CD4-positive, CD25-positive, alpha-beta regulatory T cell (primary cell): ENCODE results near the gene LGALS9C. TPM values are rescaled to one million over a fixed set of nuclear protein-coding genes. Genes with fewer than 3 reads are reported as not detected.
"Not testable (repeated sequence)": the region's sequence is repeated elsewhere in the genome, so short reads cannot be mapped to it uniquely, and the experiment has no call there.

ENCODE experiments used
- ATAC-seq, 2 donors: fragments of 150-1000 bp; cut with Tn5 transposase; one replicate each; pipeline ENCODE4 v1.10.0; 2021; ENCODE audit warnings: low read depth in 2 of 2, moderate number of reproducible peaks in 2 of 2, moderate library complexity in 1 of 2
- DNase-seq, 3 donors: peaks; one replicate each; pipeline versions ENCODE4 v3.0.0 to v3.0.0-alpha.2; 2012 to 2022; ENCODE audit warnings: mixed read lengths in 1 of 3
- H3K27ac ChIP-seq: one replicate; pipeline ENCODE4 v1.7.0; 2013; ENCODE audit warnings: mild to moderate bottlenecking, low read length; ENCODE audit not compliant: insufficient read depth, poor library complexity, severe bottlenecking
- H3K27me3 ChIP-seq: one replicate; pipeline ENCODE4 v1.7.0; 2013; ENCODE audit warnings: low read length; ENCODE audit not compliant: control insufficient read depth, insufficient read depth
- H3K36me3 ChIP-seq: one replicate; pipeline ENCODE4 v1.7.0; 2013; ENCODE audit warnings: mild to moderate bottlenecking, low read length, moderate library complexity; ENCODE audit not compliant: control insufficient read depth, insufficient read depth
- H3K4me1 ChIP-seq: 2 replicates; pipeline ENCODE4 v1.7.0; 2013; ENCODE audit warnings: mild to moderate bottlenecking, low read length; ENCODE audit not compliant: insufficient read depth, control insufficient read depth, poor library complexity, severe bottlenecking
- H3K4me3 ChIP-seq: one replicate; pipeline ENCODE4 v1.7.0; 2013; ENCODE audit warnings: low read depth, mild to moderate bottlenecking, low read length, moderate library complexity
- H3K9me3 ChIP-seq, 2 experiments: 1 replicate in 1 of 2; 2 replicates in 1 of 2; pipeline ENCODE4 v1.7.0; 2013; ENCODE audit warnings: low read length in 2 of 2, mild to moderate bottlenecking in 1 of 2, moderate library complexity in 1 of 2; ENCODE audit not compliant: control insufficient read depth in 2 of 2
- H3K27ac Mint-ChIP-seq, 3 donors: one replicate each; pipeline ENCODE4 v1.8.0; 2020 to 2022; ENCODE audit warnings: mild to moderate bottlenecking in 3 of 3, mixed read lengths in 3 of 3, moderate library complexity in 2 of 3
- H3K27me3 Mint-ChIP-seq: one replicate; pipeline ENCODE4 v1.8.0; 2022; ENCODE audit warnings: mild to moderate bottlenecking, mixed read lengths
- H3K36me3 Mint-ChIP-seq: one replicate; pipeline ENCODE4 v1.8.0; 2020; ENCODE audit warnings: mixed read lengths
- H3K4me1 Mint-ChIP-seq, 4 donors: one replicate each; pipeline ENCODE4 v1.8.0; 2020 to 2022; ENCODE audit warnings: mixed read lengths in 4 of 4, mild to moderate bottlenecking in 1 of 4
- H3K4me3 Mint-ChIP-seq, 4 donors: one replicate each; pipeline ENCODE4 v1.8.0; 2020 to 2022; ENCODE audit warnings: mild to moderate bottlenecking in 4 of 4, mixed read lengths in 4 of 4, moderate library complexity in 3 of 4
- H3K9me3 Mint-ChIP-seq, 7 donors: one replicate each; pipeline ENCODE4 v1.8.0; 2020 to 2022; ENCODE audit warnings: mixed read lengths in 7 of 7, mild to moderate bottlenecking in 3 of 7, moderate library complexity in 2 of 7
- polyA plus RNA-seq, 4 donors: library from polyadenylated mRNA; unstranded; fragments of 300-500 nt; fragmentation: Illumina TruSeq; gene quantifications; one replicate each; pipeline ENCODE4 v1.2.3, GENCODE V29; 2021
- total RNA-seq: library from RNA; stranded (reverse); gene quantifications from one replicate; pipeline ENCODE4 v1.2.3, GENCODE V29; 2022

LGALS9C gene
- total and polyA plus RNA-seq, 5 donors from 2014 or later, result 0.45 to 1.3 TPM; not detected in 3

- ATAC-seq, H3K27ac ChIP-seq, H3K27me3 ChIP-seq, H3K27me3 Mint-ChIP-seq, H3K4me3 ChIP-seq, H3K27ac Mint-ChIP-seq, H3K36me3 Mint-ChIP-seq, H3K4me1 Mint-ChIP-seq, H3K4me3 Mint-ChIP-seq, H3K36me3 ChIP-seq, H3K9me3 ChIP-seq, H3K9me3 Mint-ChIP-seq, DNase-seq, H3K4me1 ChIP-seq: not testable (repeated sequence)
Measured at GRCh38 chr17:18470345-18470930, 6.2 kb upstream of the LGALS9C start.

GRCh38 chr17:18473967-18474366 lies 2.6 kb upstream of the LGALS9C start:
- not testable (repeated sequence) for H3K27me3 Mint-ChIP-seq, H3K4me1 ChIP-seq, H3K4me3 Mint-ChIP-seq, H3K4me3 ChIP-seq, H3K4me1 Mint-ChIP-seq, H3K36me3 Mint-ChIP-seq, H3K27ac Mint-ChIP-seq, H3K36me3 ChIP-seq, H3K9me3 ChIP-seq, H3K27me3 ChIP-seq, DNase-seq, H3K27ac ChIP-seq, H3K9me3 Mint-ChIP-seq, ATAC-seq

GRCh38 chr17:18474754-18475153 lies 1.8 kb upstream of the LGALS9C start:
- DNase-seq, H3K27me3 ChIP-seq, H3K4me3 Mint-ChIP-seq, H3K27ac ChIP-seq, H3K4me1 Mint-ChIP-seq, H3K4me3 ChIP-seq, ATAC-seq, H3K9me3 ChIP-seq, H3K36me3 Mint-ChIP-seq, H3K27ac Mint-ChIP-seq, H3K27me3 Mint-ChIP-seq, H3K4me1 ChIP-seq, H3K9me3 Mint-ChIP-seq, H3K36me3 ChIP-seq: not testable (repeated sequence)

GRCh38 chr17:18477367-18477766 lies 778 bp downstream of the LGALS9C start:
- not testable (repeated sequence) for H3K4me3 Mint-ChIP-seq, H3K27me3 ChIP-seq, H3K4me3 ChIP-seq, H3K4me1 ChIP-seq, H3K36me3 ChIP-seq, H3K27ac ChIP-seq, H3K9me3 Mint-ChIP-seq, H3K27me3 Mint-ChIP-seq, DNase-seq, ATAC-seq, H3K36me3 Mint-ChIP-seq, H3K4me1 Mint-ChIP-seq, H3K27ac Mint-ChIP-seq, H3K9me3 ChIP-seq

- not testable (repeated sequence) for H3K27ac ChIP-seq, H3K27me3 ChIP-seq, H3K9me3 Mint-ChIP-seq, H3K36me3 Mint-ChIP-seq, H3K4me1 ChIP-seq, H3K27ac Mint-ChIP-seq, ATAC-seq, H3K4me3 ChIP-seq, H3K36me3 ChIP-seq, H3K4me1 Mint-ChIP-seq, DNase-seq, H3K9me3 ChIP-seq, H3K4me3 Mint-ChIP-seq, H3K27me3 Mint-ChIP-seq
Measured at GRCh38 chr17:18478362-18478761, 1.8 kb downstream of the LGALS9C start.

- H3K27me3 ChIP-seq, H3K4me1 Mint-ChIP-seq, H3K27ac Mint-ChIP-seq, H3K4me1 ChIP-seq, H3K4me3 Mint-ChIP-seq, H3K27me3 Mint-ChIP-seq, H3K9me3 ChIP-seq, H3K36me3 Mint-ChIP-seq, H3K36me3 ChIP-seq, ATAC-seq, H3K9me3 Mint-ChIP-seq, H3K4me3 ChIP-seq, H3K27ac ChIP-seq, DNase-seq: not testable (repeated sequence)
Measured at GRCh38 chr17:18478977-18479595, 2.5 kb downstream of the LGALS9C start.

- H3K27me3 ChIP-seq, H3K27ac Mint-ChIP-seq, H3K27ac ChIP-seq, H3K4me1 Mint-ChIP-seq, H3K4me3 ChIP-seq, ATAC-seq, DNase-seq, H3K36me3 Mint-ChIP-seq, H3K4me3 Mint-ChIP-seq, H3K9me3 Mint-ChIP-seq, H3K9me3 ChIP-seq, H3K27me3 Mint-ChIP-seq, H3K4me1 ChIP-seq, H3K36me3 ChIP-seq: not testable (repeated sequence)
Measured at GRCh38 chr17:18481775-18482174, 5.2 kb downstream of the LGALS9C start.

- not testable (repeated sequence) for H3K27ac Mint-ChIP-seq, H3K36me3 Mint-ChIP-seq, H3K36me3 ChIP-seq, H3K4me1 ChIP-seq, H3K9me3 ChIP-seq, H3K4me3 ChIP-seq, H3K4me3 Mint-ChIP-seq, H3K4me1 Mint-ChIP-seq, H3K9me3 Mint-ChIP-seq, H3K27me3 Mint-ChIP-seq, H3K27me3 ChIP-seq, DNase-seq, H3K27ac ChIP-seq, ATAC-seq
Measured at GRCh38 chr17:18485936-18486464, 9.4 kb downstream of the LGALS9C start.
